ACC112 (cell line): Measurements from ENCODE around the gene ACHE.
"Not testable (repeated sequence)": the region's sequence is repeated elsewhere in the genome, so short reads cannot be mapped to it uniquely, and the experiment has no call there.

ENCODE experiments used
- H2AFZ ChIP-seq: fragments of 200-600 bp; sonication (generic); one replicate; pipeline ENCODE4 v1.6.0; 2017; ENCODE audit warnings: antibody characterized with exemption, low read length; ENCODE audit not compliant: unreplicated experiment
- H3K27ac ChIP-seq: fragments of 200-600 bp; sonication (generic); 2 replicates; pipeline ENCODE4 v1.5.1; 2014; ENCODE audit warnings: low read depth, mild to moderate bottlenecking, antibody characterized with exemption, low read length, moderate library complexity
- H3K27me3 ChIP-seq: fragments of 200-600 bp; sonication (generic); 2 replicates; pipeline ENCODE4 v1.6.1; 2014; ENCODE audit warnings: mild to moderate bottlenecking, antibody characterized with exemption, low read length, moderate library complexity, mixed read lengths; ENCODE audit not compliant: insufficient read depth
- H3K36me3 ChIP-seq: fragments of 200-600 bp; sonication (generic); 2 replicates; pipeline ENCODE4 v1.6.1; 2016; ENCODE audit warnings: mild to moderate bottlenecking, antibody characterized with exemption, low read length, moderate library complexity, mixed read lengths; ENCODE audit not compliant: insufficient read depth
- H3K4me1 ChIP-seq: fragments of 200-600 bp; sonication (generic); one replicate; pipeline ENCODE4 v1.6.1; 2016; ENCODE audit warnings: low read length, mixed read lengths; ENCODE audit not compliant: insufficient read depth, unreplicated experiment, control insufficient read depth
- H3K4me3 ChIP-seq: fragments of 200-600 bp; sonication (generic); 2 replicates; pipeline ENCODE4 v1.5.1; 2014; ENCODE audit warnings: mild to moderate bottlenecking, low read depth, low read length
- H3K79me2 ChIP-seq: fragments of 200-600 bp; sonication (generic); one replicate; pipeline ENCODE4 v1.6.0; 2016; ENCODE audit warnings: low read length; ENCODE audit not compliant: control insufficient read depth, unreplicated experiment, insufficient read depth

The ACHE gene

GRCh38 chr7:100919335-100919734 lies 23.6 kb upstream of the ACHE start:
- H3K79me2 ChIP-seq, H3K4me3 ChIP-seq, H3K36me3 ChIP-seq, H3K4me1 ChIP-seq, H3K27ac ChIP-seq, H2AFZ ChIP-seq: not testable (repeated sequence)
- H3K27me3 ChIP-seq = peaks cover 12% of the 10 kb centered on the region

DNA sequence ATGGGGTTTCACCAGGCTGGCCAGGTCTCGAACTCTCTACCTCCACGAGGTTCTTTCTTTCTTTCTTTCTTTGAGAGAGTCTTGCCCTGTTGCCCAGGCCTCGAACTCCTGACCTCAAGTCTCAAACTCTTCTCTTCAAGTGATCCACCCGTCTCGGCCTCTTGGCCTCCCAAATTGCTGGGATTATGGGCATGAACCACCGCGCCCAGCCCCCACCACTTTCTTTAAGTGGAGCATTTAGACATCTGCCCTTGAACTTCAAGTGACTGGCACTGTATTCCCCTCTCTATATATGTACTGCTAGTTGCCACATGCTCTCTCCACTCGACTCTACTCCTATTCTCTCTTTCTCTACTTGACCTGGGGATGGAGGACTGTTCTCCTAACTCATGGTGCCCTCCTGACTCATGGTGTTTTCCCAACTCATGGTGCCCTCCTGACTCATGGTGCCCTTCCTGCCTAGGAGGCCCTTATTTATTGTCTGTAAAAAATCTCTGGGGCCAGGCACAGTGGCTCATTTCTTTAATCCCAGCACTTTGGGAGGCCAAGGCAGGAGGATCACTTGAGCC lies 19.3 kb upstream of the ACHE start:
- no peak overlapping the region for H3K4me3 ChIP-seq
- H3K36me3 ChIP-seq = no peaks in the 10 kb centered on the region
- peaks cover 7% of the 10 kb centered on the region; the same call in 1 of the 2 replicates for H3K27me3 ChIP-seq
- H3K4me1 ChIP-seq = no peaks in the 10 kb centered on the region
- no peak overlapping the region for H2AFZ ChIP-seq
- no peak overlapping the region for H3K27ac ChIP-seq
- no peaks in the 10 kb centered on the region for H3K79me2 ChIP-seq

DNA sequence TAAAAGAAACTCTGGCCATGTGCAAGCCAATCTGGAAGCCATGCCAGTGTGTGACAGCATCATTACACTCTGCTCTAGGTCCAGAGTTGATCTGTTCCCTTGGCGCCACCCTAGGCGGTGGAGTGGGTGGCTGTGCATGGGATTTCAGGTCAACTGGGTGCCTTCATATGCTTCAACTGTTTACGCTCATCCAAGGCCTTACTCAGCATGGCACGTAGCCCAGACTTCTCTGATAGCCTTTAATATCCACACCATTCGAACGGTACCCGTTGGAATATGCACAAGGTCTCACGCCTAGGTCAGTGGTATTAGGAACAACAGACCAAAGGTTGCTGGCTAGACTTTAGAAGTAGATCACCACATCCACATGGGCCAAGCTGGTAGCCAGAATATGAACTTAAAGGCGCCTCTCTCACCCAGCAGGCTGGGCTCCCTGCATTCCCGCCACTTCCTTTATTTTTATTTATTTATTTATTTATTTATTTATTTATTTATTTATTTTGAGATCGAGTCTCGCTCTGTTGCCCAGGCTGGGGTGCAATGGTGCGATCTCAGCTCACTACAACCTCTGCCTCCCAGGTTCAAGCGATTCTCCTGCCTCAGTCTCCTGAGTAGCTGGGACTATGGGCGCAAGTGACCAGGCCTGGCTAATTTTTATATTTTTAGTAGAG lies 18.7 kb upstream of the ACHE start:
- Histone ChIP-seq H3K4me3 (no peak overlapping the region), H2AFZ (no peak overlapping the region), H3K79me2 (no peaks in the 10 kb centered on the region), H3K27ac (no peak overlapping the region), H3K36me3 (no peaks in the 10 kb centered on the region), H3K4me1 (no peaks in the 10 kb centered on the region), H3K27me3 (0 out of 2 replicates have a peak, but pooled peaks cover 3% of the 10 kb centered on the region)

- Histone ChIP-seq H3K27ac (no peak overlapping the region), H3K4me3 (no peak overlapping the region), H3K36me3 (no peaks in the 10 kb centered on the region), H3K4me1 (no peaks in the 10 kb centered on the region), H3K27me3 (peaks cover 3% of the 10 kb centered on the region; the same call in 1 of the 2 replicates), H2AFZ (no peak overlapping the region), H3K79me2 (no peaks in the 10 kb centered on the region)
These were observed 15.8 kb upstream of the ACHE start for GRCh38 chr7:100911484-100911883.

- H3K4me3 ChIP-seq, H2AFZ ChIP-seq, H3K79me2 ChIP-seq, H3K4me1 ChIP-seq, H3K27me3 ChIP-seq, H3K27ac ChIP-seq, H3K36me3 ChIP-seq: not testable (repeated sequence)
These were observed 14.8 kb upstream of the ACHE start for GRCh38 chr7:100910443-100910842.

DNA sequence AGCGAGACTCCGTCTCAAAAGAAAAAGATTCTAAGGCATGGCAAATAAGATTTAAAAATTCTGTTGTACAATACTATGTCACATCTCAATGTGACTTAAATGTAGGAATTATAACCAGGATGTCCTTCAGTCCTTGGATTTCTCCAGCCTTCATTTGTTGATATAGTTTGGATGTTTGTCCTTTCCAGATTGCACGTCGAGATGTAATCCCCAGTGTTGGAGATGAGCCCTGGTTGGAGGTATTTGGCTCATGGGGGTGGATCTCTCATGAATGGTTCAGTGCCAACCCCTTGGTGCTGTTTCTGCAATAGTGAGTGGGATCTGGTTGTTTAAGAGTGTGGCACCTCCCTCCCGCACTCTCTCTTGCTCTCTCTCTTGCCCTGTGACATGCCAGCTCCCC lies 12.8 kb upstream of the ACHE start:
- no peaks in the 10 kb centered on the region for H3K79me2 ChIP-seq
- H3K27ac ChIP-seq = no peak overlapping the region
- H2AFZ ChIP-seq = no peak overlapping the region
- no peaks in the 10 kb centered on the region for H3K4me1 ChIP-seq
- H3K4me3 ChIP-seq = no peak overlapping the region
- H3K36me3 ChIP-seq = no peaks in the 10 kb centered on the region
- peaks cover 3% of the 10 kb centered on the region; the same call in 1 of the 2 replicates for H3K27me3 ChIP-seq

GRCh38 chr7:100902638-100903037 lies 7.0 kb upstream of the ACHE start:
- Histone ChIP-seq H3K27ac (no peak overlapping the region), H3K4me1 (no peaks in the 10 kb centered on the region), H3K27me3 (peaks cover 5% of the 10 kb centered on the region; the same call in 1 of the 2 replicates), H3K4me3 (no peak overlapping the region), H3K36me3 (no peaks in the 10 kb centered on the region), H3K79me2 (no peaks in the 10 kb centered on the region), H2AFZ (no peak overlapping the region)

DNA sequence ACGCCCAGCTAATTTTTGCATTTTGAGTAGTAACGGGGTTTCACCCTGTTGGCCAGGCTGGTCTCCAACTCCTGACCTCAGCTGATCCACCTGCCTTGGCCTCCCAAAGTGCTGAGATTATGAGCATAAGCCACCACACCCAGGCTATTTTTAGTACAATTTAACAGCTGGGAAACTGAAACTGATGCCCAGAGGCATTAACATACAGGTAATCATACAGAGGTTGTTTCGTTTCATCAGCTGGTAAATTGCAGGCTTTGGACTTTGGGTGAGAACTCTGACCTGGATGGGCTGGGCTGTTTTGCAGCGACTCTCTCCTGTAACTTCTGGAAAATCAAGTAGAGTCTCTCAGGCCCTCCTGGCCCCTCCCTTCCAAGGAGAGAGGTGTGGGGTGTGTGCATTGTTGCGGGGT lies 6.2 kb upstream of the ACHE start:
- H3K4me3 ChIP-seq = no peak overlapping the region
- no peaks in the 10 kb centered on the region for H3K36me3 ChIP-seq
- no peaks in the 10 kb centered on the region for H3K79me2 ChIP-seq
- H3K27me3 ChIP-seq = peaks cover 10% of the 10 kb centered on the region; the same call in 1 of the 2 replicates
- H3K27ac ChIP-seq = no peak overlapping the region
- no peaks in the 10 kb centered on the region for H3K4me1 ChIP-seq
- H2AFZ ChIP-seq = no peak overlapping the region

DNA sequence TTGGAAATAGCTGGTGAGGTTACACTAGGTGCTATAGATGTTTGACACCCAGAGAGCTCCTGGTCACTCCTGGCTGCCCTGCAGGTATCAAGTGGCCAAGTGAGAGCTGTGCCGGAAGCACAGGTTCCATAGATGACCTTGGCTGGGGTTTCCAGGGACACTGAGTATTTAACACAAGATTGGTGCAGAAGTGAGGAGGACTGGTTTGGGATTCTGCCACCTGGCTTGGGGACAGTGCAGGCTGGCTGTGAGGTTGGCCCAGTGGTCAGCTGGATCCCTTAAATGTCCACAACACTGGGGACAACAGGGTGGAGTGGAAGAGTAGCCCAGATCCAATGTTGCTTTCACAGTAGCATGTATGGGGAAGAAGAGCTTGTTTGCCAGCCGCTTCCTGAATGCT lies 5.3 kb upstream of the ACHE start:
- Histone ChIP-seq H3K27me3 (peaks cover 18% of the 10 kb centered on the region), H3K36me3 (no peaks in the 10 kb centered on the region), H2AFZ (no peak overlapping the region), H3K4me1 (no peaks in the 10 kb centered on the region), H3K27ac (no peak overlapping the region), H3K79me2 (no peaks in the 10 kb centered on the region), H3K4me3 (no peak overlapping the region)

DNA sequence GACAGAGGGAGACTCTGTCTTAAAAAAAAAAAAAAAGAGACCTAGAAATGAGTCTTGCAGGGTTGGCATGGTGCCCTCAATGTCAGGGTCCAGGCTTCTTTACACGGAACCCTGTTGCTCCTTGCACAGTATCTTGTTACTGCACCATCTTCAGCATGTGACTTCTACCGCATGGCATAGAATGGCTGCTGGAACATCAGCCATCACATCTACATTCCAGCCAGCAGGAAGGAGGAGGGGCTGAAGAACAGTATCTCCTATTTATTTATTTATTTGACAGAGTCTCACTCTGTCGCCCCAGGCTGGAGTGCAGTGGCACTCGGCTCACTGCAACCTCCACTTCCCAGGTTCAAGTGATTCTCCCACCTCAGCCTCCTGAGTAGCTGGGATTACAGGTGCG lies 3.7 kb upstream of the ACHE start:
- Histone ChIP-seq H3K27me3 (peaks cover 27% of the 10 kb centered on the region), H3K27ac (no peak overlapping the region), H3K36me3 (no peaks in the 10 kb centered on the region), H2AFZ (no peak overlapping the region), H3K79me2 (no peaks in the 10 kb centered on the region), H3K4me1 (peaks cover 4% of the 10 kb centered on the region), H3K4me3 (no peak overlapping the region)

- no peaks in the 10 kb centered on the region for H3K36me3 ChIP-seq
- H3K79me2 ChIP-seq = no peaks in the 10 kb centered on the region
- no peak overlapping the region for H3K4me3 ChIP-seq
- no peak overlapping the region for H3K27ac ChIP-seq
- peaks cover 27% of the 10 kb centered on the region for H3K27me3 ChIP-seq
- H3K4me1 ChIP-seq = peaks cover 4% of the 10 kb centered on the region
- H2AFZ ChIP-seq = no peak overlapping the region
These were observed 2.2 kb upstream of the ACHE start for GRCh38 chr7:100897772-100898454.
